NCI-H748 (cell line): Measurements from ENCODE around the gene OR4F6.

Experiments used
- DNase-seq: peaks from one replicate; lab custom pipeline; 2025; ENCODE audit not compliant: unreplicated experiment; lab: John Stamatoyannopoulos, UW

Gene OR4F6

DNA sequence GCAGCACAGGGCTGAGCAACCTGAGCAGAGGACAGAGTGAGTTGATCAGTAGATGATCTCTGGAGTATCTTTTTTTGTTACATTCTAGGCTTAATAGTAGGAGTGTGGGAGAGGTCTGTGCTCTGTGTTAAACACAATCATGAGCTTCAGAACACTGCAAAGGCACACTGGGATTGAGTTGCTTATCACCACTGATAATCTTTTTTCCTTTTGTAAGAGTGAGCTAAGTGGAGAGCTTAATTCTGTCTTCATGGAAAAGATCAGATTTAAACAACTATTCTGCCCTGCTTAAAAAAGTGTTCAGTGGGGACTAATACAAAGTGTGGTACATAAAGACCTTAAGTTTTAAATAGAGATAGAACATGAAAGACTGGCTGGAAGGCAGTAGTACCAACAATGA, 1.1 kb downstream of the OR4F6 start:
- DNase-seq, result no peak

DNA sequence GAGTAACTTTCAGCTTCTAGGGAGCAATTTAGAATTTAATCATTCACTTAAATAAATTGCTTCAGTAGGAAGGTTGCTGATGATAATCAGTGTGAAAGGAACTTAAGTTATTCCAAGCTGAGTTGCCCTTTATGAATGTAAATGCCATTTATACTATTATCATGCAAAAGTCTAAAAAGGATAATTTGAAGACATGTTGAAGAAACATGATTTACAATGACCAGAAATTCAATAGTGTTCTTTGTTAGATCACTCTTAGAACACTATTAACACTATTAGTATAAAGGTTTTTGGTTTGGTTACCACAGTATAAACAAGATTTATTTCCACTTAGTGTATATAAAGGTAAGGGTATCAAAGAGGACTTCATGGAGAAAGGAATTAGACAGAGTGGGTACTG, 1.6 kb downstream of the OR4F6 start:
- no peak for DNase-seq

DNA sequence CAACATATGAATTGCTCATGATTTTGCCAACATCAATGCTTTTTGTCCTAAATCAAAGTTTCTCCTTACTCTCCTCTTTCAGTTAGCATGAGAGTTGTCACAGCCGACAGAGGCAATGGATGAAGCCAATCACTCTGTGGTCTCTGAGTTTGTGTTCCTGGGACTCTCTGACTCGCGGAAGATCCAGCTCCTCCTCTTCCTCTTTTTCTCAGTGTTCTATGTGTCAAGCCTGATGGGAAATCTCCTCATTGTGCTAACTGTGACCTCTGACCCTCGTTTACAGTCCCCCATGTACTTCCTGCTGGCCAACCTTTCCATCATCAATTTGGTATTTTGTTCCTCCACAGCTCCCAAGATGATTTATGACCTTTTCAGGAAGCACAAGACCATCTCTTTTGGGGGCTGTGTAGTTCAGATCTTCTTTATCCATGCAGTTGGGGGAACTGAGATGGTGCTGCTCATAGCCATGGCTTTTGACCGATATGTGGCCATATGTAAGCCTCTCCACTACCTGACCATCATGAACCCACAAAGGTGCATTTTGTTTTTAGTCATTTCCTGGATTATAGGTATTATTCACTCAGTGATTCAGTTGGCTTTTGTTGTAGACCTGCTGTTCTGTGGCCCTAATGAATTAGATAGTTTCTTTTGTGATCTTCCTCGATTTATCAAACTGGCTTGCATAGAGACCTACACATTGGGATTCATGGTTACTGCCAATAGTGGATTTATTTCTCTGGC, 2.5 kb downstream of the OR4F6 start:
- no peak for DNase-seq

DNA sequence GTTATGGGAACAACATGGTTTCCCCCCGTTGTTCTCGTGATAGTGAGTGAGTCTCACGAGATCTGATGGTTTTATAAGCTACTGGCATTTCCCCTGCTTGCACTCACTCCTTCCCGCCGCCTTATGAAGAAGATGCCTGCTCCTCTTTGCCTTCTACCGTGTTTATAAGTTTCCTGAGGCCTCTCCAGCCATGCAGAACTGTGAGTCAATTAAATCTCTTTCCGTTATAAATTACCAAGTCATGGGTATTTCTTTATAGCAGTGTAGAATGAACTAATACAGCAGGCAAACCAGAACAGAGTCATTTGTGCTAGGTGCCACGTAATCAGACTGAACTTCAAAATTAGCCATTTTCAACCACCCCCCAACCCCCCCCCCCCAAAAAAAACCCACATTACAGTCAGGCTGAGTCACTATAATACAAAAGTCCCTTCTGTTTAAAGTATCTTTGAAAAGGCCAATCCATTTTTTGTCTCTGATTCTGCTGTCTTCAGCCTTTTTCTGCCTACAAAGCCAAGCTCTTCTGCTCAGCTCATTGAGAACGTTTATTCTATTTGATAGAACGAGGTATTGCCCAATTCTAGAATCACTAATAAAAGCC, 4.1 kb downstream of the OR4F6 start:
- no peak for DNase-seq

DNA sequence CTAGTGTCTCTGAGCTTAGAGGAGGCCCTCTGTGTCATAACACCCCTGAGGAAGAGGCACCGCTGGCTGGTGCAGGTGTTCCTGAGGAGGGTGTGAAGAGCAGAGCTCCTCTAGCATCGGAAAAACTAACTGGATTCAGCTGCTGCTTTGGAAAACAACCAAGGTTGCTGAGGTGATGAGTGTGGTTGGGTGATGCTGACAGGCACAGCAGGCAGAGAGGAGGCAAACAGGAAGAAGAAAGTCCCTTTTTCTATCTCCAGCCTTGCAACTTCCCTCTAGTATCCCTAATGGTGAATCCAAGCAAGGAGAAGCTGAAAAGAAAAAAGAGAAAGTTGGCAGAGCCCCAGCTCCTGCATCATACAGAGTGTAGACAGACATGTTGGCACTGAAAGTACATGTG, 4.9 kb downstream of the OR4F6 start:
- DNase-seq, result no peak

DNA sequence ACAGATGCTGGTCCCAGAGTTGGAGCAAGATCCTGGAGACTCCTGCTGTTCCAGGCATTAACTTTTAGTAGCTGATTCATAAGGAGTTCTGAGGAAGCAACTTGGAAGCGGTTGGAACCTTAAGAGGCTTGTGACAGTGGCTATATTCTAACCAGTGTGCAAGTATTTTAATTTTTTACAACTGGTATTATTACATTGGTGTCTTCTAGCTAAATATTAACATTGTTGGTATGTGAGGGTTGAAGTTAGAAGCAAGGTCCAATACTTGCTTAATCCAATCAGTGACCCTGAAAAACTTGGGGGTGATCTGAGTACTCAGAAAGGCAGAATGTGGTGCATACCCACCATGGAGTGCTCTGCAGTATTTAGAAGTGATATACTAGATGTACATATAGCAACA, 7.1 kb downstream of the OR4F6 start:
- DNase-seq, result no peak

DNA sequence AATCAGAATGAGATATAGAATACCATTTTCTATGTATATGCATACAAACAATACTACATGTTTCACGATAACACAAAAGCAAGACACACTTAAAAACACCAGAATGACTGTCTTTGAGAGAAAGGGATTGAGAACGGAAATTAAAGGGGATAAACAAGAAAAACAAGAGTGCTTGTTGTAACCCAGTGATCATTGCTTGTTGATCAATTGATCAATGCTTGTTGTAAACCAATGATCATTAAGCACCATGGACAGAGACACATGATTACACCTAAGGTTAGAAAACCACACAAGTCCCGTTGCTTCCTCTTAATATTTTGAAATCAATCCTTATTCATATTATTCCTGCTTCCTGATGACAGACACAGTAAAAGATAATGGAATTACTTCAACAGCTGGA, 7.6 kb downstream of the OR4F6 start:
- DNase-seq, result no peak

DNA sequence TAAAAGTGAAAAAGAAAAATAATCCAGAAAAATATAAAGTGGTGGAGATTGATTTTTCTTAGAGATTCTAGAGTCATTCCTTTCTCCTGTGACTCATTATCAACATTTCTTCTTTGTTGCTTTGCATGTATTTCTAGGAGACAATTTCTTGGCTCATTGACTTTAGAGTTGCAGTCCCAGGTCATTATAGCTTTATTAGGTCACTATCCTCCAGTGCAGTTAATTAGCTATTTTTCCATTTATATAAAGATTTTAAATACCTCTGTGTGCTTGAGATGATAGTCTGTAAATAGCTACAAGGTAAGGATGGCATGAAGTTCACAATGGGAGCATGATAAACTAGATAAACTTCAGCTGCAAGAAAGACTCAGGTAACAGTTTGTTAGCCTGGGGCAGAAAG, 8.6 kb downstream of the OR4F6 start, which contains the start of gene OR4F15:
Gene OR4F15 (plus strand): TSS at position 301 of the 400 bp plus-strand sequence. CDS start 5,985 bp downstream, outside the sequence.
- no peak for DNase-seq

DNA sequence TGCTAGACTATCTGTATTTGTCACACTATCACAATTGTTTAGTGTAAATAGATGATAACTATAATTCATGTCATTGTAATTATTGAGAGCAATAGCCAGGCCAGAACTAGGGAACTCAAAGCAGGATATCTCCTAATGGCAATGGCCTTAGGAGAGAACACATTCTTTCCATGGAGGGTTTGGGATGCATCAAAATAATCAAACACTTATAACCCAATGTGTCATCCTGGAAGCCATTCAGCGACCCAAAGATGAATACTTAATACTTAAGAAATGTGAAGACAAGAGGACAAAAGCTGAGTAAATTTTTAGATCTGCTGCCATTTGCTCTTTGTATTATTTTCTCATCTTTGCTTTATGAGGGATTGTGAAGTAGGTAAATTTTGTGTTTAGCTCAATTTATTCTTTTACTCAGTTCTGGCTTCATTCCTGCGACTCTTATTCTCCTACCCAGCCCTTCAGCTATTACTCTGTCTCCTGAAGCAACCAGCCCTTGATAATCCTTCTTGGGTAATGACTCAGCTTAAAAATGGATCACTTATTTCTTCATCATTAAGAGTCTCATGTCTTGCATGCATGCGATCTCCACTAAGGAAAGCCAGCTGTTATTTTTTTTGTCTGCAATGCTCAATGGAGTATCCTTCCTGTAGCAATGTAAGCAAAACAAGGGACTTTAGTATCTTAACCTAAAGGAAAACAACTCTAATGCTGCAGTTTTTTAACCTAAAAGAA, 10.7 kb downstream of the OR4F6 start:
- DNase-seq, result no peak

DNA sequence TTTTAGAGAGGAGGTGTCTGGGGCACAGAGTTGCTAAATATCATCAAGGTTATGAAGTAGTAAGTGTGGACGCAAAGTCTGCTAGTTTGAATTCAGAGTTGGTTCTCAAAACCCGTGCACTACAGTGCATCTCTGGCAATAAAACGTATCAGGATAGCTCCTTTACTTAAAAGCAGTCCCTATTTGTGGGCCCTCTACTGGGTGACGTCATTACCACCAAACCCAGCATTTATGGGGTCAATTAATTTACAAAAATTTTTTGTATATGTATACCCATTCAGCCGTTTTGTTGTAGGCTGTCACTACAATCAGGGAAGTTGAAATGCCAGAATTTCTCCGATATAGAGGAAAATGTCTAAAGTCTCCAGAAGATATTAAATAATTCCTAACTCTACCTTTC, 17.5 kb downstream of the OR4F6 start:
- DNase-seq, result no peak

DNA sequence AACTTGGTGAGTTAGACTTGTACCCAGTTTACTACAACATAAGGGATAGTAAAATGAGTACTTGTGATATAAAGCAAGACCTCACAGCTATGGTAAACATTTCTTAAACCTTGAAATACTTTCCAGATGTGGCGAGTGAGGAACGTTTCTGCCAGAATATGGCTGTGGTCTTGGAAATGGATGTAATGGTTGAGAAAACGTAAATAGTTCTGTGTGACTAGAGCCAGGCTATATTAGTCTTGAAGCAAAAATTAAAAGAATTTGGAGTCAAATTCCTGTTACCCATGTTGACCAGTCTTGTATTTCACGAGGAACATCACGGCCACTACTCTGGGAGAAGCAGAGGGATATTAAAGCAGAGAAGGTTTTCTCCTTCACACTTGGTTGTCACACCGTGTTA, 23.9 kb downstream of the OR4F6 start:
- DNase-seq, result no peak

DNA sequence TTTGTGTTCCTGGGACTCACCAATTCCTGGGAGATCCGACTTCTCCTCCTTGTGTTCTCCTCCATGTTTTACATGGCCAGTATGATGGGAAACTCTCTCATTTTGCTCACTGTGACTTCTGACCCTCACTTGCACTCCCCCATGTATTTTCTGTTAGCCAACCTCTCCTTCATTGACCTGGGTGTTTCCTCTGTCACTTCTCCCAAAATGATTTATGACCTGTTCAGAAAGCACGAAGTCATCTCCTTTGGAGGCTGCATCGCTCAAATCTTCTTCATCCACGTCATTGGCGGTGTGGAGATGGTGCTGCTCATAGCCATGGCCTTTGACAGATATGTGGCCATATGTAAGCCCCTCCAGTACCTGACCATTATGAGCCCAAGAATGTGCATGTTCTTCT, 25.5 kb downstream of the OR4F6 start:
- DNase-seq, result no peak

DNA sequence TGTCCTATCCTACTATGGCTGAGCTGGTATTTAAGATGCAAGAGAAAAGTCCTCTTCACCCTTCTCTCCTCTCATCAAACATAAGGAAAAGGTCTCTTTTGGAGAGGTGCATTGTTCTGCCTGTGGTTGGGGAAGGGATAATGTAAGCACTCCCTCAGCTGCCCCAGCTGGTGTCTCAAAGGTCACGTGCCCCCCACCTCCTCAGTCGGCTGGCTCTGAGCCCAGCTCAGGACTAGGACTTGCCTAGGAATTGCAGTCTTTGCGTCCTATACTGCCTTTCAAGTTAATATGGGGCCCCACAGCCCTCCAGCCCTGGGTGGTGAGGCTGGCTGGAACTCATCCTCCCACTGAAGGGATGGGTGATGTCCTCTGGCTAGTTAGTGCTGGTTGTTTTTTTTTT, 38.3 kb downstream of the OR4F6 start:
- no peak for DNase-seq

DNA sequence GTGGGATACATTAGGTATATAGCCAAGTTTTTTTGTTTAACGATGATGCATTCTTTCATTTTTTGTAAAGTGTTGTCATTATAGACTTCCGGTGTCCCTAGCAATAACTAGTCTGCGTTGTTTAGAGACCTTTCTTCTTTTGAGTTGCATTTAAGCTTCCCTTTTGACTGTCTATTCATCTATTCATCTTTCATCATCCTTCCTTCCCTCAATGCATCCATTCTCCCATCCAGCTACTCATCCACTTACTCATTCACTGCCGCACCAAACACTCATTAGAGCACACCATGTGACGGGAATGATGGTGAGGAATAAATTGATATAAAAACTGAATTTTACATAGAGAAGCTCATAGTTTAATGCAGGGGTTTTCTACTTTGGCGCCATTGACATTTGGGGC, 41.6 kb downstream of the OR4F6 start:
- DNase-seq, result no peak

DNA sequence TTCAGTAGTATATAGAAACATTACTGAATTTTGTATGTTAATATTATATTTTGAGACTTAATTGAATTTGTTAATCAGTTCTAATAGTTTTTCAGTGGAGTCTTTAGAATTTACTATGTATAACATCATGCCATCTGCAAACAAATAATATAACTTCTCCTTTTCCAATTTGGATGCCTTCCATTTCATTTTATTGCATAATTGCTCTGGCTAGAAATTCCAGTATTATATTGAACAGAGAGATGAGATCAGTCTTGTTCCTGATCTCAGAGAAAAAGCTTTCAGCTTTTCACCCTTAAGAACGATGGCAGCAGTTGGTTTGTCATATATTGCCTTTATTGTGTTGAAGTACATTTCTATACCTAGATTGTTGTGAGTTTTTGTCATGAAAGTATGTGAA, 49.0 kb downstream of the OR4F6 start:
- DNase-seq, result no peak
